HS-27A (cell line): ENCODE measurements around the gene AGTPBP1.
"Not testable (repeated sequence)": the region's sequence is repeated elsewhere in the genome, so short reads cannot be mapped to it uniquely, and the experiment has no call there.

ENCODE experiments used
- DNase-seq: peaks from one replicate; pipeline ENCODE4 v3.0.0-alpha.2; 2012; ENCODE audit warnings: low read depth, missing footprints

AGTPBP1 gene

GRCh38 chr9:85617141-85617670, 124.5 kb downstream of the AGTPBP1 start:
- no peak for DNase-seq

- DNase-seq = no peak
These were observed 126.0 kb downstream of the AGTPBP1 start for GRCh38 chr9:85615792-85616191.

- DNase-seq = peak; percentile 43
These were observed 131.5 kb downstream of the AGTPBP1 start for GRCh38 chr9:85610074-85610860.

GRCh38 chr9:85605905-85606304, 135.8 kb downstream of the AGTPBP1 start:
- DNase-seq = no peak

GRCh38 chr9:85603936-85604335, 137.8 kb downstream of the AGTPBP1 start:
- DNase-seq = no peak

GRCh38 chr9:85602742-85603141, 139.0 kb downstream of the AGTPBP1 start:
- DNase-seq = no peak

- no peak for DNase-seq
These were observed 141.0 kb downstream of the AGTPBP1 start for GRCh38 chr9:85600675-85601263.

- DNase-seq = no peak
These were observed 142.1 kb downstream of the AGTPBP1 start for GRCh38 chr9:85599540-85600105.

- DNase-seq = no peak
These were observed 147.4 kb downstream of the AGTPBP1 start for GRCh38 chr9:85594316-85594715.

GRCh38 chr9:85586684-85587083, 155.1 kb downstream of the AGTPBP1 start:
- DNase-seq = no peak

GRCh38 chr9:85577353-85577952, 164.3 kb downstream of the AGTPBP1 start:
- DNase-seq = no peak

- DNase-seq = no peak
These were observed 165.9 kb downstream of the AGTPBP1 start for GRCh38 chr9:85575868-85576267.

GRCh38 chr9:85573546-85573945, 168.2 kb downstream of the AGTPBP1 start:
- not testable (repeated sequence) for DNase-seq

GRCh38 chr9:85572917-85573316, 168.8 kb downstream of the AGTPBP1 start:
- not testable (repeated sequence) for DNase-seq

GRCh38 chr9:85569988-85570387, 171.8 kb downstream of the AGTPBP1 start:
- DNase-seq = no peak

GRCh38 chr9:85559526-85559925, 182.2 kb downstream of the AGTPBP1 start:
- DNase-seq = no peak

GRCh38 chr9:85554349-85554748, 187.4 kb downstream of the AGTPBP1 start:
- DNase-seq = no peak

- no peak for DNase-seq
These were observed 188.3 kb downstream of the AGTPBP1 start for GRCh38 chr9:85553475-85553874.

GRCh38 chr9:85547599-85547998, 194.2 kb downstream of the AGTPBP1 start:
- no peak for DNase-seq

- DNase-seq = no peak
These were observed 198.6 kb downstream of the AGTPBP1 start for GRCh38 chr9:85543196-85543595.

- no peak for DNase-seq
These were observed 199.9 kb downstream of the AGTPBP1 start for GRCh38 chr9:85541876-85542275.

- no peak for DNase-seq
These were observed 205.2 kb downstream of the AGTPBP1 start for GRCh38 chr9:85536514-85536913.

- DNase-seq = peak; percentile 27
These were observed 205.7 kb downstream of the AGTPBP1 start for GRCh38 chr9:85536076-85536475.
